ENCODE measurements around the gene CARD6.

- TF ChIP-seq SP1 (IDR thresholded peaks at IDR 0.05) (no peak), SUZ12 (IDR thresholded peaks at IDR 0.05) (no peak), BHLHE40 (IDR thresholded peaks at IDR 0.05; ENCODE audit: borderline replicate concordance) (no peak), TARDBP (IDR thresholded peaks at IDR 0.05) (no peak), ZNF384 (IDR thresholded peaks at IDR 0.05) (no peak), ARNT (IDR thresholded peaks at IDR 0.05) (no peak), FOXK2 (IDR thresholded peaks at IDR 0.05) (no peak)
Measured at GRCh38 chr5:40797273-40798011, 43.7 kb upstream of the CARD6 start.
